Measurements from ENCODE around the gene FAM13A. TPM values are rescaled to one million over a fixed set of nuclear protein-coding genes. Genes with fewer than 3 reads are reported as not detected.

The FAM13A gene
- total and polyA plus RNA-seq, 12 donors: 10.1 to 61.6 (median 29.1) TPM

- Histone ChIP-seq H3K36me3 (replicated peaks in 1 of 2) (no peaks in the 10 kb centered on the region), H3K27ac (no peak overlapping the region), H3K27me3 (no peaks in the 10 kb centered on the region), H3K4me1 (replicated peaks in 1 of 2) (peaks cover 0 to 6% of the 10 kb centered on the region in 2 donors), H3K4me3 (no peak overlapping the region), H3K9me3 (replicated peaks in 1 of 3) (no peaks in the 10 kb centered on the region)
- no peak for DNase-seq
- 95 to 100% (median 99%) methylated on average over 1 of the region's 1 CpG for WGBS, 4 donors
- intact Hi-C loops (cut with DNase I): no loop called here
- TF ChIP-seq POLR2A (IDR thresholded peaks at IDR 0.05): no peak
- no peak for TF ChIP-seq CTCF (IDR thresholded peaks at IDR 0.05)
Measured at GRCh38 chr4:88792821-88793220, 264.2 kb downstream of the FAM13A start.

GRCh38 chr4:88792268-88792781, 264.7 kb downstream of the FAM13A start:
- peaks cover 0 to under 1% of the 10 kb centered on the region in 2 donors for H3K36me3 ChIP-seq (replicated peaks in 1 of 2)
- no peaks in the 10 kb centered on the region for H3K9me3 ChIP-seq (replicated peaks in 1 of 3)
- no peak for TF ChIP-seq CTCF (IDR thresholded peaks at IDR 0.05)
- no peak for TF ChIP-seq POLR2A (IDR thresholded peaks at IDR 0.05)
- H3K27me3 ChIP-seq: no peaks in the 10 kb centered on the region
- peaks cover 0 to 6% of the 10 kb centered on the region in 2 donors for H3K4me1 ChIP-seq (replicated peaks in 1 of 2)
- H3K4me3 ChIP-seq: no peak overlapping the region
- intact Hi-C loops (cut with DNase I): no loop called here
- WGBS, 4 donors: 23 to 61% (median 56%) methylated on average over 1 of the region's 1 CpG
- no peak overlapping the region for H3K27ac ChIP-seq
- DNase-seq: no peak

GRCh38 chr4:88791274-88791673, 265.7 kb downstream of the FAM13A start:
- WGBS, 4 donors: 72 to 80% (median 77%) methylated on average over 1 of the region's 1 CpG
- intact Hi-C loops (cut with DNase I): no loop called here
- Histone ChIP-seq H3K9me3 (replicated peaks in 1 of 3) (no peaks in the 10 kb centered on the region), H3K4me1 (replicated peaks in 1 of 2) (peaks cover 0 to 6% of the 10 kb centered on the region in 2 donors), H3K27me3 (no peaks in the 10 kb centered on the region), H3K27ac (no peak overlapping the region), H3K4me3 (no peak overlapping the region), H3K36me3 (replicated peaks in 1 of 2) (peaks cover 0 to 11% of the 10 kb centered on the region in 2 donors)
- TF ChIP-seq CTCF (IDR thresholded peaks at IDR 0.05): peak in 2 of 6 experiments; percentile 5 to 18
- TF ChIP-seq POLR2A (IDR thresholded peaks at IDR 0.05): no peak
- DNase-seq: no peak

- no peak for DNase-seq
- intact Hi-C loops (cut with DNase I): no loop called here
- H3K9me3 ChIP-seq (replicated peaks in 1 of 3): no peaks in the 10 kb centered on the region
- peaks cover 0 to 6% of the 10 kb centered on the region in 2 donors for H3K4me1 ChIP-seq (replicated peaks in 1 of 2)
- H3K27ac ChIP-seq: no peak overlapping the region
- peaks cover 0 to 22% of the 10 kb centered on the region in 2 donors for H3K36me3 ChIP-seq (replicated peaks in 1 of 2)
- H3K4me3 ChIP-seq: no peak overlapping the region
- TF ChIP-seq POLR2A (IDR thresholded peaks at IDR 0.05) (no peak), CTCF (IDR thresholded peaks at IDR 0.05) (no peak)
- no peaks in the 10 kb centered on the region for H3K27me3 ChIP-seq
Measured at GRCh38 chr4:88788895-88789294, 268.1 kb downstream of the FAM13A start.
